Spleen (tissue), 7 donors: ENCODE measurements around the gene TBC1D22A.

ENCODE experiments used
- CTCF ChIP-seq, 11 experiments: fragments of 200-600 bp in 7 of 11; fragments of 450-650 bp in 4 of 11; sonication (generic) in 4 of 11; IDR thresholded peaks in 8 of 11; conservative IDR thresholded peaks in 3 of 11; 1 replicate in 7 of 11; 2 replicates in 4 of 11; pipeline versions ENCODE4 v1.4.0 to v1.8.0; 2016 to 2021; ENCODE audit warnings: antibody characterized with exemption in 11 of 11, inconsistent platforms in 4 of 11, mild to moderate bottlenecking in 1 of 11
- POLR2A ChIP-seq, 3 donors: fragments of 450-650 bp; IDR thresholded peaks; one replicate each; pipeline ENCODE4 v1.5.1; 2017; ENCODE audit warnings: antibody characterized with exemption in 3 of 3, mild to moderate bottlenecking in 1 of 3
- POLR2AphosphoS5 ChIP-seq, 3 donors: sonication (generic); formaldehyde crosslinking; IDR thresholded peaks; one replicate each; pipeline ENCODE4 v1.5.1; 2017; ENCODE audit warnings: antibody characterized with exemption in 3 of 3
- donor health status: DM: no; HTN: no; CAD: no; lungs with moderate emphysema.
- donor health status: DM: no; HTN: no; CAD: no.
- donor health status: DM: no; HTN: no; CAD: no.

DNA sequence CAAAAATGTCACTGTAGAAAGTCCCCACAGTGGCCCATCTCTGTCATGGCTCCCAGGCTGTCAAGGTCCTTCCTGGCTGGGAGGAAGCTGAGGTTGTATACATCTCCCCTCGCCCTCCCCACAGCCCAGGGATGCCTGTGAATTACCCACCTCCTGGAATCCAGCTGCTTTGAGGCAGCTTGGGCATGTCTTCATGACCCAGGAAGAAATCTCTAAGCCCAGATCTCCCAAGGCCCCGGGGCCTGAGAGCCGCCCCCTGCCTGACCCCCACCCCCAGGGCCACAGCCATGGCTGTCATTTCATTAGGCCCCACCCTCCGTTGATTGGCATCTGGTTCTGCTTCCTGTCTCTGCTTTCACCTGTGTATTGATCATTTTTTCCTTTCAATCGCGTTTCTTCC, 207.5 kb downstream of the TBC1D22A start:
- TF ChIP-seq CTCF (IDR thresholded peaks at IDR 0.05 in 8 of 11, conservative IDR thresholded peaks at IDR 0.05 in 3 of 11) (no peak), POLR2A (IDR thresholded peaks at IDR 0.05) (no peak), POLR2AphosphoS5 (IDR thresholded peaks at IDR 0.05) (no peak)
